GM12892 (cell line): ENCODE results near the gene UBN1.

Experiments used
- POLR2A ChIP-seq: IDR thresholded peaks from 2 replicates; pipeline ENCODE4 v1.6.1; 2011; ENCODE audit warnings: low read depth, low read length, control low read depth
- POLR2AphosphoS5 ChIP-seq: IDR thresholded peaks from 2 replicates; pipeline ENCODE4 v1.6.1; 2011; ENCODE audit warnings: low read depth, low read length, control low read depth
- TAF1 ChIP-seq: IDR thresholded peaks from 2 replicates; pipeline ENCODE4 v1.6.1; 2011; ENCODE audit warnings: low read depth, mild to moderate bottlenecking, control low read depth, low read length, borderline replicate concordance

DNA sequence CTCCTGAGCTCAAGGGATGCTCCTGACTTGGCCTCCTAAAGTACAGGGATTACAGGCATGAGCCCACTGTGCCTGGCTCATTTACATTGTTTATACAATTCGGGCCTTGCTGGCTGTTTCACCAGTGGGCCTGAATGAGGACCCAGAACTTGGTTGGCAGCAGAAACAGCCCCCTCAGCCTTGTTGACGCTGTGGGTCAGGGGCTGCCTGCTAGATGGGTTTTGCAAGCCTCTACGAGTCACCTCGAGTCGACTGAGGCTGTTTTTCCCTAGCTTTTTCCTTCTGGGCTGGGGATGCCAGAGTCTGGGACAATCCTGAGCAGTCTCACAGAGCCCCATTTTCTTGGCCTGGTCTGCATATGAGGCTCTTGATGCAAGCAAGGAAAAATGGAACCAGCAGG is 73.5 kb downstream of the UBN1 start:
- TF ChIP-seq TAF1, result no peak
- no peak for TF ChIP-seq POLR2A
- TF ChIP-seq POLR2AphosphoS5, result no peak
